Skeletal muscle satellite cell (primary cell): Measurements from ENCODE around the gene ZMYND11.

Source experiments
- H3K27me3 ChIP-seq: 2 replicates; pipeline ENCODE4 v1.7.0; 2013; ENCODE audit warnings: low read length; ENCODE audit not compliant: control insufficient read depth, insufficient read depth
- H3K36me3 ChIP-seq: 2 replicates; pipeline ENCODE4 v1.7.0; 2013; ENCODE audit warnings: mild to moderate bottlenecking, control low read depth, low read length; ENCODE audit not compliant: insufficient read depth
- H3K4me1 ChIP-seq: 2 replicates; pipeline ENCODE4 v1.7.0; 2013; ENCODE audit warnings: low read length; ENCODE audit not compliant: control insufficient read depth, insufficient read depth
- H3K4me2 ChIP-seq: 2 replicates; pipeline ENCODE4 v1.7.0; 2013; ENCODE audit warnings: mild to moderate bottlenecking, low read length
- H3K4me3 ChIP-seq: 2 replicates; pipeline ENCODE4 v1.7.0; 2013; ENCODE audit warnings: low read length
- H3K9ac ChIP-seq: 2 replicates; pipeline ENCODE4 v1.7.0; 2013; ENCODE audit warnings: mild to moderate bottlenecking, low read depth, low read length, moderate library complexity
- H3K9me3 ChIP-seq: replicated peaks from 2 replicates; pipeline ENCODE4 v1.7.0; 2013; ENCODE audit warnings: mild to moderate bottlenecking, control low read depth, low read length

Gene ZMYND11

GRCh38 chr10:230758-231157 lies 95.5 kb downstream of the ZMYND11 start:
- Histone ChIP-seq H3K4me3 (no peak overlapping the region), H3K4me1 (peaks cover 3% of the 10 kb centered on the region), H3K4me2 (no peak overlapping the region), H3K9ac (no peak overlapping the region), H3K9me3 (no peaks in the 10 kb centered on the region), H3K27me3 (no peaks in the 10 kb centered on the region), H3K36me3 (peaks cover 2% of the 10 kb centered on the region)

DNA sequence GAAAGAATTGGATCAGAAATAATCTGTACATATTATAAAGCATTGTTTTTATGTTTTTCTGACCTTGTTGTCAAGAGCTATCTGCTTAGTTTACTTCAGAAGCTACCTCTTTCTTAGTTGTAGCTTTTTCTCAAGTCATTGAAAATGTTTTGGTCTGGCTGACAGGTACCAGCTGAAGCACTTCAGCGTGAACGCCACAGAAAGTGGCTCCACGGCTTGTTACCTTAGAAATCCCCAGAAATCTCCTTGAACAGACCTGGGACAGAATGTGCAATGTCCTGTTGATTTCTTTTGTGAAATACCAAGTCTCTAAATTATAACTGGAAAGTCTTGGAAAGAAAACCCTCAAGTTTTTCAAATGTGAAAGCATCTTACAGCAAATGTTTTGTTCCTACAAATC lies 96.8 kb downstream of the ZMYND11 start:
- Histone ChIP-seq H3K4me3 (no peak overlapping the region), H3K4me2 (no peak overlapping the region), H3K9me3 (no peaks in the 10 kb centered on the region), H3K9ac (no peak overlapping the region), H3K4me1 (no peaks in the 10 kb centered on the region), H3K27me3 (no peaks in the 10 kb centered on the region), H3K36me3 (peaks cover 2% of the 10 kb centered on the region)

DNA sequence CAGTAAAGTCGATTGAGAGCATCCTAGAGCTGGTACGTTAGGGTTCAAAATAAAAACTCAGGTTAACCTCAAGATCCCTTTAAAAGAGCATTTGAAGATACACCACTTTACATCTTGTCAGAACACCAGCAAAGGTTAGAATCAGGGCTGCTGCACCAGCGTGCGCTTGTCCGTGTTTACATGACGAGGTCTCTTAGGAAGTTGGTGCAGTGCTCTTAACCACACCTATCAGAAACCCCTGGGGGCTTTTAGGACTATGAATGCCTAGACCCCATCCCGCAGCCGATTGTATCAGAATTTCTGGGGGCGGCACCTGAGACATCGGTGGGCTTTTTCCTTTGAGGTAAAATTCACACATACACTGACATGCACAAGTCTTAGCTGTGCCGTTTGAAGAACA lies 97.6 kb downstream of the ZMYND11 start:
- H3K4me1 ChIP-seq, result no peaks in the 10 kb centered on the region
- H3K9me3 ChIP-seq, result no peaks in the 10 kb centered on the region
- peaks cover 2% of the 10 kb centered on the region for H3K36me3 ChIP-seq
- H3K4me3 ChIP-seq, result no peak overlapping the region
- H3K9ac ChIP-seq, result no peak overlapping the region
- H3K4me2 ChIP-seq, result no peak overlapping the region
- no peaks in the 10 kb centered on the region for H3K27me3 ChIP-seq

- H3K9me3 ChIP-seq, result no peaks in the 10 kb centered on the region
- H3K4me2 ChIP-seq, result no peak overlapping the region
- H3K4me3 ChIP-seq, result no peak overlapping the region
- H3K27me3 ChIP-seq, result no peaks in the 10 kb centered on the region
- peaks cover 2% of the 10 kb centered on the region for H3K36me3 ChIP-seq
- H3K4me1 ChIP-seq, result peaks cover 9% of the 10 kb centered on the region
- no peak overlapping the region for H3K9ac ChIP-seq
Observed at GRCh38 chr10:234708-235406, 99.6 kb downstream of the ZMYND11 start.

DNA sequence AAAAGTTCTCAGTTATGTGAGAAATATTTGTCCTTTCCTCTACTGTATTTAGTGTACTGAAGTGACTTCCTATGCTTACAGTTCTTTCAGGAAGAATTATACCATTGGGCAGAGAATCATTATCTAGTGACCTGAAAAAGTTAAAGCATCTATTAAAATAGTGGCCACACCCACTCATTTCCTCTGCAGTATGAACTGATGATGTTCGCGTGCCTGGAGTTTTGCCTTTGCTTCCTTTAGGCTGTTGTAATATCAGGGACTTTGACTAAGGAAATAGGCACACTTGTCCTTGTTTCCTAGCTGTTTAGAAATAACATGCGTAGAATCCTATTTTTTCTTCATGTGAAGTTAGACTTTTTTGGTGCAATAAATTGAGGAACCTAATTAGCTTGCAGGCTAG lies 100.7 kb downstream of the ZMYND11 start:
- H3K36me3 ChIP-seq, result peaks cover 6% of the 10 kb centered on the region
- no peak overlapping the region for H3K4me2 ChIP-seq
- H3K27me3 ChIP-seq, result no peaks in the 10 kb centered on the region
- H3K4me1 ChIP-seq, result peaks cover 10% of the 10 kb centered on the region
- H3K9ac ChIP-seq, result no peak overlapping the region
- H3K4me3 ChIP-seq, result no peak overlapping the region
- no peaks in the 10 kb centered on the region for H3K9me3 ChIP-seq

- Histone ChIP-seq H3K4me3 (no peak overlapping the region), H3K4me1 (peaks cover 10% of the 10 kb centered on the region), H3K9ac (peak overlapping the region; percentile 33), H3K36me3 (peaks cover 12% of the 10 kb centered on the region), H3K9me3 (no peaks in the 10 kb centered on the region), H3K27me3 (no peaks in the 10 kb centered on the region), H3K4me2 (no peak overlapping the region)
Observed at GRCh38 chr10:239109-239508, 103.9 kb downstream of the ZMYND11 start.

GRCh38 chr10:241451-241850 lies 106.2 kb downstream of the ZMYND11 start:
- peaks cover 10% of the 10 kb centered on the region for H3K4me1 ChIP-seq
- no peak overlapping the region for H3K9ac ChIP-seq
- no peak overlapping the region for H3K4me2 ChIP-seq
- peaks cover 21% of the 10 kb centered on the region for H3K36me3 ChIP-seq
- H3K9me3 ChIP-seq, result no peaks in the 10 kb centered on the region
- H3K4me3 ChIP-seq, result no peak overlapping the region
- H3K27me3 ChIP-seq, result no peaks in the 10 kb centered on the region

GRCh38 chr10:241966-242643 lies 106.8 kb downstream of the ZMYND11 start:
- H3K4me3 ChIP-seq, result no peak overlapping the region
- H3K27me3 ChIP-seq, result no peaks in the 10 kb centered on the region
- no peak overlapping the region for H3K4me2 ChIP-seq
- H3K36me3 ChIP-seq, result peaks cover 27% of the 10 kb centered on the region
- H3K9ac ChIP-seq, result no peak overlapping the region
- no peaks in the 10 kb centered on the region for H3K9me3 ChIP-seq
- H3K4me1 ChIP-seq, result peaks cover 10% of the 10 kb centered on the region

GRCh38 chr10:244227-244626 lies 109.0 kb downstream of the ZMYND11 start:
- H3K9me3 ChIP-seq, result no peaks in the 10 kb centered on the region
- no peaks in the 10 kb centered on the region for H3K27me3 ChIP-seq
- peaks cover 7% of the 10 kb centered on the region for H3K4me1 ChIP-seq
- H3K4me2 ChIP-seq, result no peak overlapping the region
- H3K4me3 ChIP-seq, result no peak overlapping the region
- peaks cover 47% of the 10 kb centered on the region for H3K36me3 ChIP-seq
- no peak overlapping the region for H3K9ac ChIP-seq

- H3K9me3 ChIP-seq, result no peaks in the 10 kb centered on the region
- no peaks in the 10 kb centered on the region for H3K4me1 ChIP-seq
- no peak overlapping the region for H3K4me3 ChIP-seq
- no peak overlapping the region for H3K4me2 ChIP-seq
- no peak overlapping the region for H3K9ac ChIP-seq
- peaks cover 62% of the 10 kb centered on the region for H3K36me3 ChIP-seq
- no peaks in the 10 kb centered on the region for H3K27me3 ChIP-seq
Observed at GRCh38 chr10:246431-246830, 111.2 kb downstream of the ZMYND11 start.

- no peaks in the 10 kb centered on the region for H3K27me3 ChIP-seq
- H3K4me2 ChIP-seq, result no peak overlapping the region
- no peaks in the 10 kb centered on the region for H3K4me1 ChIP-seq
- H3K36me3 ChIP-seq, result peaks cover 63% of the 10 kb centered on the region
- no peaks in the 10 kb centered on the region for H3K9me3 ChIP-seq
- no peak overlapping the region for H3K4me3 ChIP-seq
- H3K9ac ChIP-seq, result no peak overlapping the region
Observed at GRCh38 chr10:247480-247879, 112.2 kb downstream of the ZMYND11 start.

DNA sequence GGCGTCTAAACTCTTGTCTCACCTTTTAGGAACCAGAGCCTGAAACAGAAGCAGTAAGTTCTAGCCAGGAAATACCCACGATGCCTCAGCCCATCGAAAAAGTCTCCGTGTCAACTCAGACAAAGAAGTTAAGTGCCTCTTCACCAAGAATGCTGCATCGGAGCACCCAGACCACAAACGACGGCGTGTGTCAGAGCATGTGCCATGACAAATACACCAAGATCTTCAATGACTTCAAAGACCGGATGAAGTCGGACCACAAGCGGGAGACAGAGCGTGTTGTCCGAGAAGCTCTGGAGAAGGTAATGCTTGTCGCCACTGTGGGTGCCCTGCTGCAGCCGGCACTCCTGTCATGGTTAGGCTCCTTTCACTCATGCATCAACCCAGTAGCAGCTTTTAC lies 113.1 kb downstream of the ZMYND11 start:
- Histone ChIP-seq H3K4me3 (no peak overlapping the region), H3K4me2 (no peak overlapping the region), H3K9ac (no peak overlapping the region), H3K36me3 (peaks cover 63% of the 10 kb centered on the region), H3K27me3 (no peaks in the 10 kb centered on the region), H3K4me1 (no peaks in the 10 kb centered on the region), H3K9me3 (no peaks in the 10 kb centered on the region)
